ENCODE results near the gene WDR26. TPM values are rescaled to one million over a fixed set of nuclear protein-coding genes. Genes with fewer than 3 reads are reported as not detected.

WDR26 gene
- total RNA-seq, 1 donor from 2014 or later, result 110 TPM

DNA sequence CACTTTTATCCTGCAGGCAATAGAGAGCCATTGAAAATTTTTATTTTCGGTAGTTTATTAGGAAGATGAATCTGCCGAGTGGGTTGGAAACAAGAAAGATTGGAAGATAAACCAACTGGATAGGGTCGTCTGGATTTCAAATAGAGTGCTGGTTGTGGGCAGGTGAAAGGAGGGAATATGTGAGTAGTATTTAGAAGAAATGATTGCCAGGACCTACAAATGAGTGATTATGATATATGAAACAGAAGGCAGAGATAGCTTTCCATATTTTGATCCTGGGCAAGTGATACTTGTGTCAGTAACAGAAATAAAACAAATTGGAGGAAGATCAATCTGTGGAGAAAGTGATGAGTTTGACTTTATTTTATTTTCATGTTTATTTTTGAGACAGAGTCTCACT lies 75.4 kb downstream of the WDR26 start:
- H3K4me3 Mint-ChIP-seq (ENCODE audit: unreplicated experiment), result peak overlapping the region; percentile 95
- TF ChIP-seq, protein P1, sequence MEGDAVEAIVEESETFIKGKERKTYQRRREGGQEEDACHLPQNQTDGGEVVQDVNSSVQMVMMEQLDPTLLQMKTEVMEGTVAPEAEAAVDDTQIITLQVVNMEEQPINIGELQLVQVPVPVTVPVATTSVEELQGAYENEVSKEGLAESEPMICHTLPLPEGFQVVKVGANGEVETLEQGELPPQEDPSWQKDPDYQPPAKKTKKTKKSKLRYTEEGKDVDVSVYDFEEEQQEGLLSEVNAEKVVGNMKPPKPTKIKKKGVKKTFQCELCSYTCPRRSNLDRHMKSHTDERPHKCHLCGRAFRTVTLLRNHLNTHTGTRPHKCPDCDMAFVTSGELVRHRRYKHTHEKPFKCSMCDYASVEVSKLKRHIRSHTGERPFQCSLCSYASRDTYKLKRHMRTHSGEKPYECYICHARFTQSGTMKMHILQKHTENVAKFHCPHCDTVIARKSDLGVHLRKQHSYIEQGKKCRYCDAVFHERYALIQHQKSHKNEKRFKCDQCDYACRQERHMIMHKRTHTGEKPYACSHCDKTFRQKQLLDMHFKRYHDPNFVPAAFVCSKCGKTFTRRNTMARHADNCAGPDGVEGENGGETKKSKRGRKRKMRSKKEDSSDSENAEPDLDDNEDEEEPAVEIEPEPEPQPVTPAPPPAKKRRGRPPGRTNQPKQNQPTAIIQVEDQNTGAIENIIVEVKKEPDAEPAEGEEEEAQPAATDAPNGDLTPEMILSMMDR (IDR thresholded peaks at IDR 0.05; ENCODE audit: partially characterized antibody, unreplicated experiment), result no peak

DNA sequence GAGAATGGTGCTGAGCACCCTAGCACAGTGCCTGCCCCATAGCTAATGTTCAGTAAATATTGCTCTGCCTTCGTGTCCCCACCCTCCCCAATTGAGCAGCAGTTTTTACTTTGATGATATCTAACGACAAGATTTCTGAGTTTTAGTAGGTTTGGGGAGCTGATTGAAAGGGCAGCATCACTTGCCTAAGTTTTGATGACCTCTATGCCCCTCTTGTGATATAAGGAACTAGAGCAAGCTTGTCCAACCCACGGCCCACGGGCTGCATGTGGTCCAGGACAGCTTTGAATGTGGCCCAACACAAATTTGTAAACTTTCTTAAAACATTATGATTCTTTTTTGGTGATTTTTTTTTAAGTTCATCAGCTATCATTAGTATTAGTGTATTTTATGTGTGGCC lies 76.4 kb downstream of the WDR26 start:
- TF ChIP-seq, protein P1 (IDR thresholded peaks at IDR 0.05; ENCODE audit: partially characterized antibody, unreplicated experiment), result no peak
- Mint-ChIP-seq H3K36me3 (ENCODE audit: unreplicated experiment) (peaks cover 9% of the 10 kb centered on the region), H3K4me1 (ENCODE audit: low read depth, unreplicated experiment) (peaks cover 12% of the 10 kb centered on the region), H3K9me3 (ENCODE audit: unreplicated experiment) (peaks cover 3% of the 10 kb centered on the region), H3K4me3 (ENCODE audit: unreplicated experiment) (peak overlapping the region; percentile 95), H3K27me3 (ENCODE audit: unreplicated experiment) (peaks cover 4% of the 10 kb centered on the region), H3K27ac (ENCODE audit: unreplicated experiment) (peak overlapping the region; percentile 94)
- no peak for DNase-seq

More for the DNA sequence above, 75.4 kb downstream of the WDR26 start:
- Mint-ChIP-seq H3K27ac (ENCODE audit: unreplicated experiment) (peak overlapping the region; percentile 34), H3K4me1 (ENCODE audit: low read depth, unreplicated experiment) (peaks cover 12% of the 10 kb centered on the region), H3K27me3 (ENCODE audit: unreplicated experiment) (peaks cover 4% of the 10 kb centered on the region), H3K9me3 (ENCODE audit: unreplicated experiment) (peaks cover 3% of the 10 kb centered on the region), H3K36me3 (ENCODE audit: unreplicated experiment) (peaks cover 5% of the 10 kb centered on the region)
- no peak for DNase-seq

DNA sequence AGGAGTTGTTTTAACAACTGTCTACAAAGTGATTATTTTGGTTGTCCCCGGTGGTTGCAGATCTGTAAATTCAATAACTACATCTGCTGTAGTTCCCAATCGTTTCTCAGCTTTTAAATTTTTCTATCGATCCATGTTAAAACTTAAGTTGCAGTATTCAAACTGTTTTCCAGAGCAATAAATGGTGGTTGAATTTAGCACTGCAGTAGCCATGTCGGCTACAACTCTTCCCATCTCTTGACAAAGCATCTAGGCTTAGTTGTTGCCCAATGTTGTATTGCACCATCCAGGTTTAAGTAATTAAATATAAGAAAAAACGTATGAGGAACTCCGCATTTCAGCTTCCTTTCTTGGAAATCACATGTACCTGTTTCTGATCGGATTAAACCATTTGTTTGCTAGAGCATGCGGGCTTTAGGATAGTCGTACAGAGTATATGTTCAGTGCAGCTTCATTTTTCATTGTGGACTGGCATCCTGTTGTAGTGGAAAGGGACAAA lies 76.9 kb downstream of the WDR26 start:
- H3K36me3 Mint-ChIP-seq (ENCODE audit: unreplicated experiment), result peaks cover 9% of the 10 kb centered on the region
- peak overlapping the region; percentile 95 for H3K4me3 Mint-ChIP-seq (ENCODE audit: unreplicated experiment)
- H3K9me3 Mint-ChIP-seq (ENCODE audit: unreplicated experiment), result peaks cover 3% of the 10 kb centered on the region
- TF ChIP-seq, protein P1 (IDR thresholded peaks at IDR 0.05; ENCODE audit: partially characterized antibody, unreplicated experiment), result no peak
- peaks cover 4% of the 10 kb centered on the region for H3K27me3 Mint-ChIP-seq (ENCODE audit: unreplicated experiment)
- peaks cover 10% of the 10 kb centered on the region for H3K4me1 Mint-ChIP-seq (ENCODE audit: low read depth, unreplicated experiment)
- peak overlapping the region; percentile 94 for H3K27ac Mint-ChIP-seq (ENCODE audit: unreplicated experiment)
- no peak for DNase-seq

DNA sequence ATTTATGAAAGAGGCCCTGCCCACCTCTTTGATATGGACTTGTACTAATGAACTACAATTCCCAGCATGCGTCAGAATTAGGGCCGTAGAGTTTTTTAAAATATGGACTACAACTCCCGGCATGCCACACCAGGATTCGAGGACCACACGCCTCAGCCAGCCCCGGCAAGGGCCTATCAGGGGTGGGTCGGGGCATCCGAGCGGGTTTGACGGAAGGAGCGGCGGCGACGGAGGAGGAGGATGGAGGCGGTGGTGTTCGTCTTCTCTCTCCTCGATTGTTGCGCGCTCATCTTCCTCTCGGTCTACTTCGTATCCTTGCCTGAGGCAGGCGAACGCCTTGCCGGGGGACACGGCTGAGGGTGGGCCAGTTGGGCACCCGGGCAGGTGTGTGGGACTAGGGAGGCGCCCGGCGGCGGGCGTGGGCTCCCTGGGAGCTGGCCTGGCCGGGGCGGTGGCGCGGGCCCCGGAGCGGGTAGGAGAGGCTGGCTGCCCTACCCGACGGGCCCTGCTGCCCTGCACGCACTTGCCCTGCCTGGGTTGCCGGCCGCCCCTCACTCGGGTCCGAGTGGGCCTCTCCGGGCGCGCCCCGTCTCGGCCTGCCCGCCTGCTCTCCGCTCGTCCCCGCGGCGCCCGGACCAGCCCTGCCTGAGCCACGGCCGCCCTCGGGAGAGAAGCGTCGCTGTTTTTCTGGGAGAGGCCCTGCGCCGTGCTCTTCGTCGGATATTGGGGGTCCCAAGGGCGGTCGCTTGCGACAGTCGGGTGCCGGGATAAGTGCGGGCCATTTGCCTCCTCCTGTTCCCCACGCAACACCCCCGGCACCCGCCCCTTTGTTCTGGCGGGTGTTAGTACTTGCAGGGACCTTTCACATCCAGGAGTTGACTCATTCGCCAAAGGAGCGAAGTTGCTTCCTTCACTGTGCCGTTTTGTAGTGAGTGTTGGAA lies 77.6 kb downstream of the WDR26 start, which contains the start of gene CNIH4:
CNIH4 (plus strand) TSS at position 195 of the 941 bp plus-strand sequence; CDS start at position 241, 46 bp downstream.
- Mint-ChIP-seq H3K9me3 (ENCODE audit: unreplicated experiment) (peaks cover 3% of the 10 kb centered on the region), H3K4me1 (ENCODE audit: low read depth, unreplicated experiment) (peaks cover 10% of the 10 kb centered on the region), H3K27me3 (ENCODE audit: unreplicated experiment) (peaks cover 4% of the 10 kb centered on the region)

More for the DNA sequence above, 77.6 kb downstream of the WDR26 start, which contains the start of gene CNIH4:
- Mint-ChIP-seq H3K36me3 (ENCODE audit: unreplicated experiment) (peaks cover 9% of the 10 kb centered on the region), H3K27ac (ENCODE audit: unreplicated experiment) (peak within 1 kb of the TSS; percentile 94), H3K4me3 (ENCODE audit: unreplicated experiment) (peak within 1 kb of the TSS; percentile 95)
- TF ChIP-seq, protein P1 (IDR thresholded peaks at IDR 0.05; ENCODE audit: partially characterized antibody, unreplicated experiment), result no peak
- peak; percentile 92 for DNase-seq

All from glutamatergic neuron (in vitro differentiated cells).